Measurements from ENCODE around the gene SAE1. TPM values are rescaled to one million over a fixed set of nuclear protein-coding genes. Genes with fewer than 3 reads are reported as not detected.

Gene SAE1
- total RNA-seq, 1 donor from 2014 or later: 305 TPM

DNA sequence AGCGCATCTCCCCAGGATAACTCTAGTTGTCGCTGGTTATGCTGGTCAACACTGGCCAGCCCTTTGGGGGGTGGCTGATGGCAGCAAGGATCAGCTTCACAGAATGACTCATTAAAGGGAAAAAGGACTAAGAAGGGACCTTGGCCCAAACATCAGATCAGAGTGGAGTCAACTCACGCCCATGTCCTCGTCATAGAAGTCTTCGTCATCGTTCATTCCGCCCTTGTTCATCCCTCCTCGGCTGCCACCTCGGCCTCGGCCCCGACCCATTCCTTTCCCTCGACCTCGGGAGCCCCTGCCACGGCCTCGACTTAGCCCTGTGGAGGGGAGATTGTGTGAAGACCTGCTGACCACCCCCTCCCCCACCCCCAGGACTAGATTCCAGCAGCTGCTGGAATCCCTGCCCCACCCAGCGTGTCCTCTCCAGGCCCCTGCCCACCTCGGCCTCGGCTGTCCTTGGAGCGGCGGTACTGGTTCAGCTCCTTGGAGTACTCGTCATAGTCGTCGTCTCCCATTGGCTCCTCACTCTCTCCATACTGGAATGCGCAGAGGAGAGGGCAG is 45.7 kb upstream of the SAE1 start:
- TF ChIP-seq, protein P1, sequence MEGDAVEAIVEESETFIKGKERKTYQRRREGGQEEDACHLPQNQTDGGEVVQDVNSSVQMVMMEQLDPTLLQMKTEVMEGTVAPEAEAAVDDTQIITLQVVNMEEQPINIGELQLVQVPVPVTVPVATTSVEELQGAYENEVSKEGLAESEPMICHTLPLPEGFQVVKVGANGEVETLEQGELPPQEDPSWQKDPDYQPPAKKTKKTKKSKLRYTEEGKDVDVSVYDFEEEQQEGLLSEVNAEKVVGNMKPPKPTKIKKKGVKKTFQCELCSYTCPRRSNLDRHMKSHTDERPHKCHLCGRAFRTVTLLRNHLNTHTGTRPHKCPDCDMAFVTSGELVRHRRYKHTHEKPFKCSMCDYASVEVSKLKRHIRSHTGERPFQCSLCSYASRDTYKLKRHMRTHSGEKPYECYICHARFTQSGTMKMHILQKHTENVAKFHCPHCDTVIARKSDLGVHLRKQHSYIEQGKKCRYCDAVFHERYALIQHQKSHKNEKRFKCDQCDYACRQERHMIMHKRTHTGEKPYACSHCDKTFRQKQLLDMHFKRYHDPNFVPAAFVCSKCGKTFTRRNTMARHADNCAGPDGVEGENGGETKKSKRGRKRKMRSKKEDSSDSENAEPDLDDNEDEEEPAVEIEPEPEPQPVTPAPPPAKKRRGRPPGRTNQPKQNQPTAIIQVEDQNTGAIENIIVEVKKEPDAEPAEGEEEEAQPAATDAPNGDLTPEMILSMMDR (IDR thresholded peaks at IDR 0.05): no peak
- TF ChIP-seq EZH2phosphoT487 (IDR thresholded peaks at IDR 0.05): no peak
- H3F3A ChIP-seq (ENCODE audit: low read depth): peaks cover 11% of the 10 kb centered on the region
- H3K27me3 Mint-ChIP-seq (ENCODE audit: insufficient read depth, low read depth): peaks cover 2% of the 10 kb centered on the region
- H3K4me3 ChIP-seq: no peak overlapping the region
- no peaks in the 10 kb centered on the region for H3K4me1 ChIP-seq
- H3K36me3 Mint-ChIP-seq: peaks cover 30% of the 10 kb centered on the region
- H3K4me2 ChIP-seq: no peak overlapping the region
- H3K9ac ChIP-seq: no peak overlapping the region
- DNase-seq (ENCODE audit: low spot score): no peak
- H2AFZ ChIP-seq (replicated peaks): no peak overlapping the region
- no peak overlapping the region for H3K4me3 Mint-ChIP-seq
- H3K79me2 ChIP-seq (ENCODE audit: low read depth): no peaks in the 10 kb centered on the region
- no peak overlapping the region for H3K27ac Mint-ChIP-seq
- no peaks in the 10 kb centered on the region for H3K9me3 ChIP-seq (ENCODE audit: low read depth)
- H4K20me1 ChIP-seq (ENCODE audit: low read depth): peaks cover 2% of the 10 kb centered on the region
- no peaks in the 10 kb centered on the region for H3K4me1 Mint-ChIP-seq
- H3K9me3 Mint-ChIP-seq: no peaks in the 10 kb centered on the region
- H3K36me3 ChIP-seq: no peaks in the 10 kb centered on the region
- H3K27me3 ChIP-seq: no peaks in the 10 kb centered on the region
- H3K27ac ChIP-seq: no peak overlapping the region

- H3K36me3 Mint-ChIP-seq: peaks cover 32% of the 10 kb centered on the region
Observed at GRCh38 chr19:47086280-47086679, 44.4 kb upstream of the SAE1 start.

GRCh38 chr19:47089767-47090350 is 40.8 kb upstream of the SAE1 start:
- Mint-ChIP-seq H3K4me1 (peaks cover 3% of the 10 kb centered on the region), H3K27ac (no peak overlapping the region), H3K4me3 (no peak overlapping the region), H3K27me3 (ENCODE audit: insufficient read depth, low read depth) (peaks cover 7% of the 10 kb centered on the region), H3K9me3 (no peaks in the 10 kb centered on the region), H3K36me3 (peaks cover 24% of the 10 kb centered on the region)
- no peak overlapping the region for H2AFZ ChIP-seq (replicated peaks)
- no peak overlapping the region for H3K4me3 ChIP-seq
- no peak overlapping the region for H3K4me2 ChIP-seq
- no peaks in the 10 kb centered on the region for H3F3A ChIP-seq (ENCODE audit: low read depth)
- H3K9ac ChIP-seq: no peak overlapping the region
- no peaks in the 10 kb centered on the region for H3K9me3 ChIP-seq (ENCODE audit: low read depth)
- H4K20me1 ChIP-seq (ENCODE audit: low read depth): peaks cover 17% of the 10 kb centered on the region
- no peak for DNase-seq (ENCODE audit: low spot score)
- peaks cover 15% of the 10 kb centered on the region for H3K79me2 ChIP-seq (ENCODE audit: low read depth)
- no peaks in the 10 kb centered on the region for H3K36me3 ChIP-seq
- H3K4me1 ChIP-seq: no peaks in the 10 kb centered on the region
- no peak for TF ChIP-seq EZH2 (IDR thresholded peaks at IDR 0.05)
- TF ChIP-seq, protein P1 (IDR thresholded peaks at IDR 0.05): no peak
- no peak for TF ChIP-seq EZH2phosphoT487 (IDR thresholded peaks at IDR 0.05)
- H3K27ac ChIP-seq: no peak overlapping the region
- no peaks in the 10 kb centered on the region for H3K27me3 ChIP-seq

More at GRCh38 chr19:47086280-47086679, 44.4 kb upstream of the SAE1 start:
- H3K27ac ChIP-seq: no peak overlapping the region
- no peak for DNase-seq (ENCODE audit: low spot score)
- Mint-ChIP-seq H3K9me3 (no peaks in the 10 kb centered on the region), H3K27ac (no peak overlapping the region), H3K27me3 (ENCODE audit: insufficient read depth, low read depth) (peaks cover 2% of the 10 kb centered on the region), H3K4me3 (no peak overlapping the region), H3K4me1 (no peaks in the 10 kb centered on the region)
- no peak overlapping the region for H3K4me3 ChIP-seq
- no peaks in the 10 kb centered on the region for H4K20me1 ChIP-seq (ENCODE audit: low read depth)
- no peak overlapping the region for H2AFZ ChIP-seq (replicated peaks)
- no peaks in the 10 kb centered on the region for H3K36me3 ChIP-seq
- H3K27me3 ChIP-seq: no peaks in the 10 kb centered on the region
- TF ChIP-seq EZH2 (IDR thresholded peaks at IDR 0.05) (no peak), EZH2phosphoT487 (IDR thresholded peaks at IDR 0.05) (no peak)
- TF ChIP-seq, protein P1 (IDR thresholded peaks at IDR 0.05): no peak
- H3K4me1 ChIP-seq: no peaks in the 10 kb centered on the region
- no peak overlapping the region for H3K9ac ChIP-seq
- no peaks in the 10 kb centered on the region for H3K9me3 ChIP-seq (ENCODE audit: low read depth)
- no peak overlapping the region for H3K4me2 ChIP-seq
- no peaks in the 10 kb centered on the region for H3F3A ChIP-seq (ENCODE audit: low read depth)
- no peaks in the 10 kb centered on the region for H3K79me2 ChIP-seq (ENCODE audit: low read depth)
